ENCODE results near the gene PLD3. TPM values are rescaled to one million over a fixed set of nuclear protein-coding genes. Genes with fewer than 3 reads are reported as not detected.

Gene PLD3
- total RNA-seq, 1 donor from 2014 or later, result 353 TPM

- no peaks in the 10 kb centered on the region for H3K27me3 Mint-ChIP-seq
- H3K4me3 Mint-ChIP-seq (ENCODE audit: low read depth), result no peak overlapping the region
- no peak for DNase-seq (ENCODE audit: low spot score, unreplicated experiment)
- TF ChIP-seq CTCF (IDR thresholded peaks at IDR 0.05; ENCODE audit: unreplicated experiment), result no peak
- H3K9me3 Mint-ChIP-seq (ENCODE audit: low read depth), result no peaks in the 10 kb centered on the region
- H3K4me1 Mint-ChIP-seq (ENCODE audit: low read depth), result no peaks in the 10 kb centered on the region
- peaks cover 8% of the 10 kb centered on the region for H3K36me3 Mint-ChIP-seq (ENCODE audit: insufficient read depth)
- no peak overlapping the region for H3K27ac Mint-ChIP-seq
Observed at GRCh38 chr19:40315812-40316470, 32.6 kb upstream of the PLD3 start.

- Mint-ChIP-seq H3K27me3 (no peaks in the 10 kb centered on the region), H3K27ac (no peak overlapping the region), H3K4me1 (ENCODE audit: low read depth) (no peaks in the 10 kb centered on the region), H3K4me3 (ENCODE audit: low read depth) (no peak overlapping the region), H3K36me3 (ENCODE audit: insufficient read depth) (peaks cover 9% of the 10 kb centered on the region), H3K9me3 (ENCODE audit: low read depth) (no peaks in the 10 kb centered on the region)
- TF ChIP-seq CTCF (IDR thresholded peaks at IDR 0.05; ENCODE audit: unreplicated experiment), result no peak
- no peak for DNase-seq (ENCODE audit: low spot score, unreplicated experiment)
Observed at GRCh38 chr19:40317338-40317737, 31.2 kb upstream of the PLD3 start.

- no peak overlapping the region for H3K4me3 Mint-ChIP-seq (ENCODE audit: low read depth)
- H3K27ac Mint-ChIP-seq, result no peak overlapping the region
Observed at GRCh38 chr19:40320558-40320935, 27.9 kb upstream of the PLD3 start.

GRCh38 chr19:40321076-40321475, 27.4 kb upstream of the PLD3 start:
- no peak for DNase-seq (ENCODE audit: low spot score, unreplicated experiment)
- H3K4me3 Mint-ChIP-seq (ENCODE audit: low read depth), result no peak overlapping the region
- H3K27me3 Mint-ChIP-seq, result no peaks in the 10 kb centered on the region
- no peaks in the 10 kb centered on the region for H3K4me1 Mint-ChIP-seq (ENCODE audit: low read depth)
- no peak overlapping the region for H3K27ac Mint-ChIP-seq
- H3K9me3 Mint-ChIP-seq (ENCODE audit: low read depth), result no peaks in the 10 kb centered on the region
- no peak for TF ChIP-seq CTCF (IDR thresholded peaks at IDR 0.05; ENCODE audit: unreplicated experiment)
- H3K36me3 Mint-ChIP-seq (ENCODE audit: insufficient read depth), result peaks cover 25% of the 10 kb centered on the region

More at GRCh38 chr19:40320558-40320935, 27.9 kb upstream of the PLD3 start:
- TF ChIP-seq CTCF (IDR thresholded peaks at IDR 0.05; ENCODE audit: unreplicated experiment), result no peak
- DNase-seq (ENCODE audit: low spot score, unreplicated experiment), result no peak
- Mint-ChIP-seq H3K27me3 (no peaks in the 10 kb centered on the region), H3K36me3 (ENCODE audit: insufficient read depth) (peaks cover 22% of the 10 kb centered on the region), H3K4me1 (ENCODE audit: low read depth) (no peaks in the 10 kb centered on the region), H3K9me3 (ENCODE audit: low read depth) (no peaks in the 10 kb centered on the region)

GRCh38 chr19:40321566-40322270, 26.8 kb upstream of the PLD3 start:
- H3K27me3 Mint-ChIP-seq, result no peaks in the 10 kb centered on the region
- H3K4me3 Mint-ChIP-seq (ENCODE audit: low read depth), result no peak overlapping the region
- DNase-seq (ENCODE audit: low spot score, unreplicated experiment), result no peak
- TF ChIP-seq CTCF (IDR thresholded peaks at IDR 0.05; ENCODE audit: unreplicated experiment), result no peak
- no peaks in the 10 kb centered on the region for H3K9me3 Mint-ChIP-seq (ENCODE audit: low read depth)
- peaks cover 25% of the 10 kb centered on the region for H3K36me3 Mint-ChIP-seq (ENCODE audit: insufficient read depth)
- no peaks in the 10 kb centered on the region for H3K4me1 Mint-ChIP-seq (ENCODE audit: low read depth)
- H3K27ac Mint-ChIP-seq, result no peak overlapping the region

Measured in progenitor cell of endocrine pancreas (in vitro differentiated cells).